K562 (cell line): Measurements from ENCODE around the gene SF3A2. TPM values are rescaled to one million over a fixed set of nuclear protein-coding genes. Genes with fewer than 3 reads are reported as not detected.
A peak's percentile ranks its signal among the peaks of the same experiment; 100 is the strongest.

Experiments
- CHD1 ChIP-seq: fragments of 200-600 bp; sonication (generic); IDR thresholded peaks from one replicate; pipeline ENCODE4 v1.6.1; 2012; ENCODE audit warnings: mild to moderate bottlenecking, moderate library complexity, low read length, inconsistent platforms
- ESRRA ChIP-seq: fragments of 450-650 bp; IDR thresholded peaks from 2 replicates; pipeline ENCODE4 v1.6.1; 2014; ENCODE audit warnings: low read depth, mild to moderate bottlenecking, moderate library complexity, borderline replicate concordance
- JUN ChIP-seq, 2 experiments: sonication (generic) in 1 of 2; formaldehyde crosslinking in 1 of 2; IDR thresholded peaks; 2 replicates each; pipeline versions ENCODE4 v1.6.1 to v1.8.0; 2012 to 2022; ENCODE audit warnings: borderline replicate concordance in 2 of 2, mild to moderate bottlenecking in 2 of 2, improper control_type of control experiment in 1 of 2, low read depth in 1 of 2, low read length in 1 of 2, missing genetic modification reagents in 1 of 2
- MAFG ChIP-seq: fragments of 450-650 bp; conservative IDR thresholded peaks from 2 replicates; pipeline ENCODE4 v1.6.1; 2016; ENCODE audit warnings: missing genetic modification characterization, missing compliant biosample characterization
- PTTG1 ChIP-seq: fragments of 450-650 bp; IDR thresholded peaks from 2 replicates; pipeline ENCODE4 v1.6.1; 2016; ENCODE audit warnings: low read depth, mild to moderate bottlenecking, missing genetic modification characterization, missing compliant biosample characterization
- SIN3A ChIP-seq, 2 experiments: fragments of 150-350 bp in 1 of 2; IDR thresholded peaks; 2 replicates each; pipeline ENCODE4 v1.6.1; 2011 to 2016; ENCODE audit warnings: borderline replicate concordance in 2 of 2, low read depth in 2 of 2, low read length in 2 of 2, mild to moderate bottlenecking in 2 of 2, moderate library complexity in 2 of 2; ENCODE audit not compliant: control insufficient read depth in 1 of 2
- SRSF9 ChIP-seq: fragments of 200-400 bp; formaldehyde crosslinking; IDR thresholded peaks from 2 replicates; pipeline ENCODE4 v1.6.1; 2017; ENCODE audit warnings: low read depth, low read length, borderline replicate concordance
- TEAD1 ChIP-seq, 2 experiments: fragments of 450-650 bp in 1 of 2; sonication (generic) in 1 of 2; formaldehyde crosslinking; IDR thresholded peaks; 2 replicates each; pipeline versions ENCODE4 v1.4.0 to v1.8.0; 2020 to 2022; ENCODE audit warnings: mild to moderate bottlenecking in 2 of 2, missing genetic modification reagents in 1 of 2
- YY1 ChIP-seq, 3 experiments: IDR thresholded peaks; 2 replicates each; pipeline ENCODE4 v1.6.1; 2011; ENCODE audit warnings: low read length in 2 of 3, mild to moderate bottlenecking in 2 of 3, moderate library complexity in 2 of 3, borderline replicate concordance in 1 of 3, control low read depth in 1 of 3, low read depth in 1 of 3; ENCODE audit not compliant: insufficient read depth in 3 of 3, insufficient replicate concordance in 2 of 3, control insufficient read depth in 1 of 3, insufficient read length in 1 of 3; ENCODE audit errors: extremely low read depth in 1 of 3
- ZBTB8A ChIP-seq: fragments of 450-650 bp; IDR thresholded peaks from 2 replicates; pipeline ENCODE4 v1.6.1; 2018; ENCODE audit warnings: mild to moderate bottlenecking, moderate library complexity; ENCODE audit not compliant: partially characterized antibody
- ZNF347 ChIP-seq: fragments of 450-650 bp; formaldehyde crosslinking; IDR thresholded peaks from 2 replicates; pipeline ENCODE4 v1.4.0; 2020; ENCODE audit warnings: low read depth, mild to moderate bottlenecking, moderate library complexity
- polyA plus RNA-seq, 8 experiments: library from polyadenylated mRNA; depleted of rRNA in 4 of 8; stranded (reverse) in 5 of 8; unstranded in 3 of 8; fragments of >200 nt; fragmentation: Nextera tagmentation in 2 of 8; fragmentation: Illumina TruSeq in 1 of 8; extraction: Ambion mirVana in 2 of 8; extraction: Trizol in 1 of 8; gene quantifications; 2 replicates each; pipeline versions ENCODE4 v1.2.1 to v1.2.3, GENCODE V29; 2011 to 2014; ENCODE audit warnings: inconsistent platforms in 1 of 8, missing spikeins in 1 of 8
- total RNA-seq, 7 experiments: library from RNA; depleted of rRNA in 6 of 7; stranded (reverse); fragments of >200 nt in 6 of 7; fragmentation: Illumina TruSeq in 2 of 7; extraction: Trizol in 2 of 7; gene quantifications; 2 replicates each; pipeline versions ENCODE4 v1.2.1 to v1.2.3, GENCODE V29; 2011 to 2021; ENCODE audit warnings: low replicate concordance in 1 of 7
- TF ChIP-seq, protein P1 (sequence below): fragments of 250-450 bp; sonication (Bioruptor Pico); IDR thresholded peaks from 2 replicates; pipeline ENCODE4 v1.8.0; 2021; ENCODE audit warnings: moderate library complexity, mild to moderate bottlenecking, inconsistent platforms
- TF ChIP-seq, protein P2 (sequence below): sonication (generic); formaldehyde crosslinking; IDR thresholded peaks from 2 replicates; pipeline ENCODE4 v1.8.0; 2022; ENCODE audit warnings: missing genetic modification reagents, mild to moderate bottlenecking, moderate library complexity, borderline replicate concordance
- TF ChIP-seq, protein P3 (sequence below): fragments of 450-650 bp; IDR thresholded peaks from 2 replicates; pipeline ENCODE4 v1.6.1; 2016; ENCODE audit warnings: borderline replicate concordance
- TF ChIP-seq, protein P4 (sequence below): sonication (generic); formaldehyde crosslinking; IDR thresholded peaks from 2 replicates; pipeline ENCODE4 v1.9.0; 2022; ENCODE audit warnings: mild to moderate bottlenecking, missing genetic modification reagents

Gene SF3A2
- total and polyA plus RNA-seq, 9 of the 15 experiments (the other 6 are each of a cell fraction or from before 2014, with no cell fraction given): 0.17 to 194 (median 22.8) TPM

DNA sequence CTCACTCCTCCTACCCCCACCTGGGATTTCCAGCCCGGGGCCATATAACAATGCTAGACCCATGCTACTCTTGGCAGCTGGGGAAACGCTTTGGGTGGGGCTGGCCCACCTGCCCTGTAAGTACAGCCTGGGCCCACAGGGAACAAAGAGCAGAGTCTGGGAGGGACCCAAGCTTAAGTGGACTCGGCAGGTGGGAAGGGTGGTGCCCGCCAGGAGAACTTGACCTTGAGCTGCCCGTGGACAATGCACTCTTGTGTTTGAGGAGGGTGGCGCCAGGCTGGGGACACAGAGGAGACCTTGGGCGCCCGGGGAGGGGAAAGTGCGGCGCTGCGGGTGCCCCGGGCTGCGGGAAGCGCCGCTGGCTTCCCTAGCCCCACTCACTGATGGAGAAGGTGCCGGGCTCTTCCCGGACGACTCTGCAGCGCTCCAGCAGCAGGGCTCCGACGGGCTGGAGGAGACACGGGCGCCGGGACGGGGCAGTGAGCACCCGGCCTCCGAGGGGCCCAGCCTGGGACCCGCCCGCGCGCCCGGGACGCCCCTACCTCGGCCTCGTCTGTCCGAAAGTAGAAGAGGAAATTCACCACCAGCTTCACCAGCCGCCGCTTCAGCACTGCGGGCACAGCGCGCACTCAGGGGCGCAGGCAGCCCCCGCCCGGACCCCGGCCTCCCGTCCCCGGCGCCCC lies 1.1 kb upstream of the SF3A2 start (continued):
- TF ChIP-seq, protein P1, sequence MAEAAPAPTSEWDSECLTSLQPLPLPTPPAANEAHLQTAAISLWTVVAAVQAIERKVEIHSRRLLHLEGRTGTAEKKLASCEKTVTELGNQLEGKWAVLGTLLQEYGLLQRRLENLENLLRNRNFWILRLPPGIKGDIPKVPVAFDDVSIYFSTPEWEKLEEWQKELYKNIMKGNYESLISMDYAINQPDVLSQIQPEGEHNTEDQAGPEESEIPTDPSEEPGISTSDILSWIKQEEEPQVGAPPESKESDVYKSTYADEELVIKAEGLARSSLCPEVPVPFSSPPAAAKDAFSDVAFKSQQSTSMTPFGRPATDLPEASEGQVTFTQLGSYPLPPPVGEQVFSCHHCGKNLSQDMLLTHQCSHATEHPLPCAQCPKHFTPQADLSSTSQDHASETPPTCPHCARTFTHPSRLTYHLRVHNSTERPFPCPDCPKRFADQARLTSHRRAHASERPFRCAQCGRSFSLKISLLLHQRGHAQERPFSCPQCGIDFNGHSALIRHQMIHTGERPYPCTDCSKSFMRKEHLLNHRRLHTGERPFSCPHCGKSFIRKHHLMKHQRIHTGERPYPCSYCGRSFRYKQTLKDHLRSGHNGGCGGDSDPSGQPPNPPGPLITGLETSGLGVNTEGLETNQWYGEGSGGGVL: no peak
- TF ChIP-seq JUN (IDR thresholded peaks at IDR 0.05; ENCODE audit: borderline replicate concordance, low read depth, low read length) (no peak), JUN (CRISPR knock-in tag; IDR thresholded peaks at IDR 0.05; ENCODE audit: borderline replicate concordance) (0 out of 2 replicates have a peak, but pooled peaks have one; percentile 24), YY1 (IDR thresholded peaks at IDR 0.05; ENCODE audit: borderline replicate concordance in 1 of 3, control insufficient read depth in 1 of 3, extremely low read depth in 1 of 3, insufficient read depth in 3 of 3, insufficient read length in 1 of 3, insufficient replicate concordance in 2 of 3, low read depth in 1 of 3, low read length in 2 of 3) (no peak), TEAD1 (CRISPR knock-in tag; IDR thresholded peaks at IDR 0.05) (peak in 1 of 2 experiments; percentile 34; a peak in 1 of 4 replicates), ZNF347 (no peak), SRSF9 (no peak), ESRRA (peak; percentile 87), CHD1 (peak; percentile 25), MAFG (tag) (no peak), SIN3A (IDR thresholded peaks at IDR 0.05; ENCODE audit: borderline replicate concordance in 2 of 2, control insufficient read depth in 1 of 2, low read depth in 2 of 2, low read length in 2 of 2) (0 out of 4 replicates have a peak, but pooled peaks of 1 of the 2 experiments have one; percentile 44), PTTG1 (tag) (no peak), ZBTB8A (no peak)
- TF ChIP-seq, protein P2, sequence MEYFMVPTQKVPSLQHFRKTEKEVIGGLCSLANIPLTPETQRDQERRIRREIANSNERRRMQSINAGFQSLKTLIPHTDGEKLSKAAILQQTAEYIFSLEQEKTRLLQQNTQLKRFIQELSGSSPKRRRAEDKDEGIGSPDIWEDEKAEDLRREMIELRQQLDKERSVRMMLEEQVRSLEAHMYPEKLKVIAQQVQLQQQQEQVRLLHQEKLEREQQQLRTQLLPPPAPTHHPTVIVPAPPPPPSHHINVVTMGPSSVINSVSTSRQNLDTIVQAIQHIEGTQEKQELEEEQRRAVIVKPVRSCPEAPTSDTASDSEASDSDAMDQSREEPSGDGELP (CRISPR knock-in tag): peak; percentile 24; the same call in 1 of the 2 replicates
- TF ChIP-seq, protein P3, sequence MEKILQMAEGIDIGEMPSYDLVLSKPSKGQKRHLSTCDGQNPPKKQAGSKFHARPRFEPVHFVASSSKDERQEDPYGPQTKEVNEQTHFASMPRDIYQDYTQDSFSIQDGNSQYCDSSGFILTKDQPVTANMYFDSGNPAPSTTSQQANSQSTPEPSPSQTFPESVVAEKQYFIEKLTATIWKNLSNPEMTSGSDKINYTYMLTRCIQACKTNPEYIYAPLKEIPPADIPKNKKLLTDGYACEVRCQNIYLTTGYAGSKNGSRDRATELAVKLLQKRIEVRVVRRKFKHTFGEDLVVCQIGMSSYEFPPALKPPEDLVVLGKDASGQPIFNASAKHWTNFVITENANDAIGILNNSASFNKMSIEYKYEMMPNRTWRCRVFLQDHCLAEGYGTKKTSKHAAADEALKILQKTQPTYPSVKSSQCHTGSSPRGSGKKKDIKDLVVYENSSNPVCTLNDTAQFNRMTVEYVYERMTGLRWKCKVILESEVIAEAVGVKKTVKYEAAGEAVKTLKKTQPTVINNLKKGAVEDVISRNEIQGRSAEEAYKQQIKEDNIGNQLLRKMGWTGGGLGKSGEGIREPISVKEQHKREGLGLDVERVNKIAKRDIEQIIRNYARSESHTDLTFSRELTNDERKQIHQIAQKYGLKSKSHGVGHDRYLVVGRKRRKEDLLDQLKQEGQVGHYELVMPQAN: peak; percentile 44; the same call in 1 of the 2 replicates
- TF ChIP-seq, protein P4, sequence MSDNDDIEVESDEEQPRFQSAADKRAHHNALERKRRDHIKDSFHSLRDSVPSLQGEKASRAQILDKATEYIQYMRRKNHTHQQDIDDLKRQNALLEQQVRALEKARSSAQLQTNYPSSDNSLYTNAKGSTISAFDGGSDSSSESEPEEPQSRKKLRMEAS (CRISPR knock-in tag): 0 out of 2 replicates have a peak, but pooled peaks have one; percentile 37
